ENCODE measurements around the gene C8A.

C8A gene

DNA sequence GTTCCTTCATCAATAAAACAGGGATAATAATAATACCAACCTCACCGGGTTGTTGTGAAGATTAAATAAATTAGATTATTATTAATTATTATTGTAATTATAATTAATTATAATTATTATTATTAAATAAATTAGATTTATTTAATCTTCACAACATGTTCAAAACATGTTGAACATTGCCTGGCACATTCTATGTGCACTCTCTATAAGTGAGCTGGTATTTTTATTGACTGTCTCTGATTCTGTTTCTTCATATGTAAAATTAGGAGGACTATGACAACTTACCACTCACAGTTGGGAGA is 112.1 kb downstream of the C8A start:
- Histone ChIP-seq H3K4me3 (no peak overlapping the region), H3K4me1 (no peaks in the 10 kb centered on the region), H4K20me1 (no peaks in the 10 kb centered on the region), H3K36me3 (no peaks in the 10 kb centered on the region), H3K27ac (no peak overlapping the region), H3K27me3 (no peaks in the 10 kb centered on the region), H3K9me3 (0 out of 2 replicates have a peak, but pooled peaks cover 4% of the 10 kb centered on the region), H3K4me2 (no peak overlapping the region), H3K9ac (no peak overlapping the region)
- TF ChIP-seq Cebpa-rat (IDR thresholded peaks at IDR 0.05), result no peak

DNA sequence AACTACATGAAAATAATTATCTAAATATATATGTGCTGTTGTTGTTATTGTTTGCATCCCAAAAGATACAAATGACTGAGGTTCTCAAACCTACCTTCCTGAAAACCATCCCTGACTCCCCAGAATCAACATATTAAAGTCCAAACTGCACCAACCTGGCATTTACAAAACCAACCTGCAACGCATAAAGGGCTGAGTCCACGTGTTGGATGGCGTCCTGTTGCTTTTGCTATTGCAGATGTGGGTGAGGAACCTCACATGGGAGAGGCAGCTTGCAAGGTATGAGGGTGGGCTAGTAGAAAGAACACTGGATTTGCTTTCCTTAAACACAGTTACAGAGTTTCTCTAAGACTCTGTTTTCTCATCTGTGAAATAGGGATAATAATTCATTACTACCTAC is 112.8 kb downstream of the C8A start:
- TF ChIP-seq Cebpa-rat (IDR thresholded peaks at IDR 0.05), result no peak
- H3K4me3 ChIP-seq, result no peak overlapping the region
- no peak overlapping the region for H3K9ac ChIP-seq
- no peaks in the 10 kb centered on the region for H4K20me1 ChIP-seq
- no peaks in the 10 kb centered on the region for H3K36me3 ChIP-seq
- H3K4me2 ChIP-seq, result no peak overlapping the region
- no peaks in the 10 kb centered on the region for H3K4me1 ChIP-seq
- no peaks in the 10 kb centered on the region for H3K27me3 ChIP-seq
- no peak overlapping the region for H3K27ac ChIP-seq
- H3K9me3 ChIP-seq, result 0 out of 2 replicates have a peak, but pooled peaks cover 4% of the 10 kb centered on the region
